NCI-H524 treated with DMSO at 0.1 percent for 48 hours (cell line): Measurements from ENCODE around the gene USP5.

Experiments used
- DNase-seq: peaks from one replicate; lab custom pipeline; 2025; lab: John Stamatoyannopoulos, UW

Gene USP5

DNA sequence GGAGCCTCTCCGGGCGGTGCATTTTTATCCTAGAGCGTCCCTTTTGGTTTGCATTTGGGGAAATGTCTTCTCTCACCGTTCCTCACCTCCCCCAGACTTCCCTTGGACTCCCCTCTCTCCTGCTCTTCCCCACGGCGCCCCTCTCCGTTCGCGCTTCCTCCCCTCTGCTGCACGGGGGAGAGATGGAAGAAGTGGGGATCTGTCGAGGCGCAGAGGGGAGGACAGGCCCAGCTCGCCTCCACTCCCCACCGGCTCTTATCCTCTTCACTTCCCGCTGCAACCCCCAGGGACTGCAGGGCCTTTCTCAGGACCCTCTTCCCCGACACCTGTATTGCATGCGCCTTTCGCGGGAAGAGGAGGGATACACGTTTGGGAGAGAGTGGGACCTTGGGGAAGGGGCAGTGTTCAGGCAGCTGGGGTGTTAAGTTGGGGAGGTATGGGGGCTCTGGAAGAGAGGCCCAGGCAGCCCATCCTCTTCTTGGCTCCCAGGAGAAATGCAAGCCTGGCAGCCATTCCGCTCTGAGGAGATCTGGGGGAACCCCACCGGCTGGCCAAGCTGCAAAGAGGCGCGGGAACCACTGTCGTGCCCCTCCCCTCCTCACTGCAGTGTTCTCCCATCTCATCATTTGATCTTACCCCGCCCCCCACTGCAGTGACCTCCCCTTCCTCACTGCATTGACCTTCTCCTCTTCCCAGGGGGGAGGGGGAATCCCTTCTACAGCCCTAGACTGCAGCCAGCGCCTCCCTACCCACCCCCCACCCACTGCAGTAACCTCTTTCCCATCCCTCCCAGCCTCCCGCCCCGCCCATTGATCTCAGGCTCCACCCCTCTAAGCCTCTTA is 63.2 kb downstream of the USP5 start:
- no peak for DNase-seq

DNA sequence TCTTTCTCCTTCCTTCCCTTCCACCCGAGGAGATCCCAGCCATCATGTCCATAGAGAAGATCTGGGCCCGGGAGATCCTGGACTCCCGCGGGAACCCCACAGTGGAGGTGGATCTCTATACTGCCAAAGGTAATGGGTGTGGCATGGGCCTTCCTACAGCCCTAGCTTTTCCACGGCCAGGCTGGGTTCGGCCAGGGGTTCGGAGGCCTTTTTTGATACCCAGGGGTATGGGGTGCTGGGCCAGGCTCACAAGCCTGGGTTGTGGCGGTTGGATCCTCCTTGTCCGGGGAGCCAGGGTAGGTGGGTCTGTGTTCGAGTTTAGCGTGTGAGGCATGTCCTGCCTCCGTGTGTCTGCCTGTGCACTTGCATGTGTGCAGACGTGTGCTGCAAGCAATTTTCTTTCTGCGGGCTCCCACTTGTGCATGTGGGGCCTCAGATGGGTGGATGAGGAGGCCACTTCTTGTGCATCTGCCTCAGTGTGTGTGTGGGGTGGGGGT is 63.9 kb downstream of the USP5 start:
- no peak for DNase-seq
